ENCODE data around the gene PGR.

GRCh38 chr11:101019870-101020269 lies 109.7 kb downstream of the PGR start:
- TF ChIP-seq, protein P1, sequence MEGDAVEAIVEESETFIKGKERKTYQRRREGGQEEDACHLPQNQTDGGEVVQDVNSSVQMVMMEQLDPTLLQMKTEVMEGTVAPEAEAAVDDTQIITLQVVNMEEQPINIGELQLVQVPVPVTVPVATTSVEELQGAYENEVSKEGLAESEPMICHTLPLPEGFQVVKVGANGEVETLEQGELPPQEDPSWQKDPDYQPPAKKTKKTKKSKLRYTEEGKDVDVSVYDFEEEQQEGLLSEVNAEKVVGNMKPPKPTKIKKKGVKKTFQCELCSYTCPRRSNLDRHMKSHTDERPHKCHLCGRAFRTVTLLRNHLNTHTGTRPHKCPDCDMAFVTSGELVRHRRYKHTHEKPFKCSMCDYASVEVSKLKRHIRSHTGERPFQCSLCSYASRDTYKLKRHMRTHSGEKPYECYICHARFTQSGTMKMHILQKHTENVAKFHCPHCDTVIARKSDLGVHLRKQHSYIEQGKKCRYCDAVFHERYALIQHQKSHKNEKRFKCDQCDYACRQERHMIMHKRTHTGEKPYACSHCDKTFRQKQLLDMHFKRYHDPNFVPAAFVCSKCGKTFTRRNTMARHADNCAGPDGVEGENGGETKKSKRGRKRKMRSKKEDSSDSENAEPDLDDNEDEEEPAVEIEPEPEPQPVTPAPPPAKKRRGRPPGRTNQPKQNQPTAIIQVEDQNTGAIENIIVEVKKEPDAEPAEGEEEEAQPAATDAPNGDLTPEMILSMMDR (IDR thresholded peaks at IDR 0.05), result no peak
- TF ChIP-seq POLR2A (IDR thresholded peaks at IDR 0.05), result no peak
